T-cell (primary cell): ENCODE measurements around the gene TXK. TPM values are rescaled to one million over a fixed set of nuclear protein-coding genes. Genes with fewer than 3 reads are reported as not detected.
A peak's percentile ranks its signal among the peaks of the same experiment; 100 is the strongest.

Experiments
- ATAC-seq, 4 experiments: fragments of 200-7000 bp in 3 of 4; fragments of 150-1000 bp in 1 of 4; cut with Tn5 transposase; replicated peaks in 1 of 4; 1 replicate in 3 of 4; 2 replicates in 1 of 4; pipeline ENCODE4 v1.10.0; 2021; ENCODE audit warnings: moderate library complexity in 3 of 4, mild to moderate bottlenecking in 2 of 4, moderate number of reproducible peaks in 1 of 4
- CTCF ChIA-PET, 2 donors: fragments of 300-600 bp; sonication (Branson Sonifier 250); formaldehyde crosslinking; loops; one replicate each; lab custom pipeline; 2022; ENCODE audit warnings: antibody characterized with exemption in 2 of 2; lab: Charles Lee
- POLR2A ChIA-PET, 2 donors: fragments of 300-600 bp; sonication (Branson Sonifier 250); formaldehyde crosslinking; loops; one replicate each; lab custom pipeline; 2022; ENCODE audit warnings: antibody characterized with exemption in 2 of 2; lab: Charles Lee
- DNase-seq, 35 experiments: peaks; one replicate each; pipeline versions ENCODE4 v3.0.0 to v3.0.0-alpha.2; 2013 to 2023
- H3K27ac ChIP-seq: one replicate; pipeline ENCODE4 v1.5.1; 2013; ENCODE audit warnings: low read length
- H3K27me3 ChIP-seq, 2 experiments: replicated peaks in 1 of 2; 1 replicate in 1 of 2; 2 replicates in 1 of 2; pipeline versions ENCODE4 v1.6.1 to v1.7.0; 2013; ENCODE audit warnings: low read length in 1 of 2, mixed read lengths in 1 of 2; ENCODE audit not compliant: control insufficient read depth in 2 of 2, insufficient read depth in 2 of 2; ENCODE audit errors: extremely low read depth in 1 of 2
- H3K36me3 ChIP-seq, 2 donors: 1 replicate in 1 of 2; 2 replicates in 1 of 2; pipeline versions ENCODE4 v1.6.1 to v1.7.0; 2013; ENCODE audit warnings: low read length in 1 of 2; ENCODE audit not compliant: control insufficient read depth in 2 of 2, insufficient read depth in 1 of 2; ENCODE audit errors: extremely low read depth in 1 of 2
- H3K4me1 ChIP-seq, 2 experiments: 1 replicate in 1 of 2; 2 replicates in 1 of 2; pipeline versions ENCODE4 v1.6.1 to v1.7.0; 2013; ENCODE audit warnings: low read length in 2 of 2, mixed read lengths in 1 of 2; ENCODE audit not compliant: insufficient read depth in 2 of 2, control insufficient read depth in 1 of 2; ENCODE audit errors: extremely low read depth in 1 of 2
- H3K4me3 ChIP-seq, 2 donors: 1 replicate in 1 of 2; 2 replicates in 1 of 2; pipeline versions ENCODE4 v1.5.1 to v1.7.0; 2013; ENCODE audit warnings: mild to moderate bottlenecking in 2 of 2, low read length in 1 of 2, moderate library complexity in 1 of 2; ENCODE audit not compliant: control insufficient read depth in 1 of 2; ENCODE audit errors: extremely low read depth in 1 of 2
- H3K9me3 ChIP-seq: 2 replicates; pipeline ENCODE4 v1.7.0; 2013
- H3K27ac Mint-ChIP-seq, 2 donors: one replicate each; pipeline ENCODE4 v1.8.0; 2020 to 2021; ENCODE audit warnings: mild to moderate bottlenecking in 2 of 2, mixed read lengths in 2 of 2
- H3K27me3 Mint-ChIP-seq, 2 donors: one replicate each; pipeline ENCODE4 v1.8.0; 2021 to 2022; ENCODE audit warnings: mixed read lengths in 2 of 2
- H3K36me3 Mint-ChIP-seq: one replicate; pipeline ENCODE4 v1.8.0; 2021; ENCODE audit warnings: mixed read lengths
- H3K4me1 Mint-ChIP-seq, 3 donors: one replicate each; pipeline ENCODE4 v1.8.0; 2020 to 2022; ENCODE audit warnings: mixed read lengths in 3 of 3, mild to moderate bottlenecking in 1 of 3
- H3K4me3 Mint-ChIP-seq, 3 donors: one replicate each; pipeline ENCODE4 v1.8.0; 2020 to 2022; ENCODE audit warnings: mild to moderate bottlenecking in 3 of 3, mixed read lengths in 3 of 3, moderate library complexity in 3 of 3
- H3K9me3 Mint-ChIP-seq, 3 donors: one replicate each; pipeline ENCODE4 v1.8.0; 2020 to 2022; ENCODE audit warnings: mixed read lengths in 3 of 3
- WGBS: methylation state at CpG from one replicate; pipeline ENCODE4 v1.1.5; 2013; ENCODE audit warnings: missing lambda C conversion rate; ENCODE audit not compliant: insufficient coverage; 5-methylcytosine and 5-hydroxymethylcytosine counted together
- total RNA-seq, 35 experiments: library from RNA in 6 of 35; stranded (reverse) in 6 of 35; fragments of 120-200 nt in 1 of 35; gene quantifications; one replicate each; pipeline versions ENCODE4 v1.2.1 to v1.2.4 and lab custom pipeline; 2013 to 2026

Gene TXK
- total RNA-seq, 5 donors from 2014 or later (not counting 1 experiment from before 2014, with no cell fraction given), result 55.3 to 161 (median 77.9) TPM

DNA sequence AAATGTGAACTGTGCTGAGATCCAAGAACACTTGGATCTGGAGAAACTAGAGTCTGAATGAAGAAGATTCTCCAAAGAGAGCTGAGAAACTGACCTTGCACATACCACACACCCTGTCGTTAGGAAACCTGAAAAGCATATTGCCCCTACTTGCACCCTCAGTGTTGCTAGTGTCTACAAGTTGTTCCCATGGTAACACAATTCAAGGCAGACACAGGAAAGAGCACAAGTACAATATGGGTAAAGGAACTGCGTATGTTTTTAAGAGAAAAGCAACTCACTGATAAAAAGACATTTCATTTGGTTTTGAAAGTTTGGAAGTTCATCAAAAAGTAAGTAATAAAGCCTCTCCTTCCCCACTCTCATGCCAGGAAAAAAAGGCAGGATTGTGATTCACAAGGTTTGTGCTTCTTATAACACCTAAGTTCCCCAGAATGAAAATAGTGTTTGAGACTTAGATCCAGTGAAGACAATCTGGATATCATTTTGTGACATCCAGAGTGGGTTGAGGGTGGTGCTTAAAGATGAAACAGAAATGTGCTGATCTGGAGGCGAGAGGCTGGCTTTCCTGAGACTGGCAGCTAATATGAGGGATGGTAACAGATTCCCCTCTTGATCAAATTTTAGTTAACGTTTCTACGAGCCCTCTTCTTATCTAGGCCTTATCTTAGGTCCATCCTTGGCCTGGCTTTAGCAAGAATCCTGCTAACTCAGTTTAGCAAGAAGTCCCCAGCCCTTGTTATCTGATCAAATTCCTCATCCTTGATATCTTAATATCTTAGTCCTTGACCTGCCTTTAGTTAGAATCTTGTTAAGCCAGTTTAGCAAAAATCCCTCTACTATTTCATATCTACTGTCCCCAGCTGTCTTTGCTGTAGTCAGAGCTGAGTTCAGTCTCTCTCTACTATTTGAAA is 75.2 kb downstream of the TXK start:
- Mint-ChIP-seq H3K36me3 (peaks cover 23% of the 10 kb centered on the region), H3K4me3 (no peak overlapping the region), H3K27ac (no peak overlapping the region), H3K9me3 (peaks cover 7 to 19% (median 10%) of the 10 kb centered on the region in 3 donors), H3K4me1 (peaks cover 17 to 21% (median 17%) of the 10 kb centered on the region in 3 donors), H3K27me3 (no peaks in the 10 kb centered on the region)
- ChIA-PET CTCF (no interaction called here), POLR2A (interaction anchor here in 1 of 2 donors (0.6 kb wide), 1 partner anchor 773 kb away, joined by 3 read pairs; no protein-coding TSS in a partner anchor)
- peak in 2 of 4 experiments; percentile 38 to 86 for ATAC-seq
- Histone ChIP-seq H3K4me3 (no peak overlapping the region), H3K27ac (no peak overlapping the region), H3K9me3 (no peaks in the 10 kb centered on the region), H3K27me3 (no peaks in the 10 kb centered on the region), H3K36me3 (no peaks in the 10 kb centered on the region), H3K4me1 (peaks cover 0 to 5% of the 10 kb centered on the region in 2 experiments)
- DNase-seq, result peak in 2 of 35 experiments; percentile 23 to 33
- WGBS, result no CpG with 5 or more reads among the region's 5 CpGs

DNA sequence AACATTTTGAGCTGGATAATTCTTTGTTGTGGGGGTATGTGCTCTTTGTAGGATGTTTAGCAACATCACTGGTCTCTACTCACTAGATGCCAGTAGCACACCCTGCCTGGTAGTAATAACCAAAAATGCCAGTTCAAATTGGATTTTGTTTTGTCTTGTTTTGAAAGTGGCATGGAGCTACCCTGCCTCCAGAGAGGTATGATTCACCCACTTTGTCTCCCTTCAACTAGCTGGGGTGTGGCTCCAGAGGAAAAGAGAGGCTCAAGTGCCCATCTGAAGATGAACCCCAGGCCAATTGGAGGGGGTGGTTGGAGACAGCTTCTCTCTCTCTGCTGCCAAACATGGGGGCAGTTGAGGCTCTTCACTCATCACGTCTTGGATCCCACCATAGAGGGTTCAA is 83.0 kb downstream of the TXK start:
- peaks cover 23 to 32% (median 26%) of the 10 kb centered on the region in 3 donors for H3K4me1 Mint-ChIP-seq
- no peaks in the 10 kb centered on the region for H3K36me3 Mint-ChIP-seq
- H3K4me1 ChIP-seq, result peaks cover 20 to 21% of the 10 kb centered on the region in 2 experiments
- no peaks in the 10 kb centered on the region for H3K9me3 ChIP-seq
- DNase-seq (no peak), ATAC-seq (no peak)
- no peak overlapping the region for H3K27ac ChIP-seq
- no peaks in the 10 kb centered on the region for H3K9me3 Mint-ChIP-seq
- CTCF ChIA-PET, result interaction anchor here (0.5 to 2.5 kb wide), 4 partner anchors 9 to 54 kb away, joined by 3 to 11 read pairs (median 4); no protein-coding TSS in a partner anchor
- no peak overlapping the region for H3K4me3 Mint-ChIP-seq
- 83% methylated on average over 1 of the region's 1 CpG for WGBS
- POLR2A ChIA-PET, result interaction anchor here in 1 of 2 donors (0.7 kb wide), 1 partner anchor 39 kb away, joined by 3 read pairs; no protein-coding TSS in a partner anchor
- no peak overlapping the region for H3K4me3 ChIP-seq
- H3K27ac Mint-ChIP-seq, result no peak overlapping the region
- peaks cover 0 to 7% of the 10 kb centered on the region in 2 experiments for H3K27me3 ChIP-seq
- H3K27me3 Mint-ChIP-seq, result peaks cover 1 to 4% of the 10 kb centered on the region in 2 donors
- no peaks in the 10 kb centered on the region for H3K36me3 ChIP-seq

DNA sequence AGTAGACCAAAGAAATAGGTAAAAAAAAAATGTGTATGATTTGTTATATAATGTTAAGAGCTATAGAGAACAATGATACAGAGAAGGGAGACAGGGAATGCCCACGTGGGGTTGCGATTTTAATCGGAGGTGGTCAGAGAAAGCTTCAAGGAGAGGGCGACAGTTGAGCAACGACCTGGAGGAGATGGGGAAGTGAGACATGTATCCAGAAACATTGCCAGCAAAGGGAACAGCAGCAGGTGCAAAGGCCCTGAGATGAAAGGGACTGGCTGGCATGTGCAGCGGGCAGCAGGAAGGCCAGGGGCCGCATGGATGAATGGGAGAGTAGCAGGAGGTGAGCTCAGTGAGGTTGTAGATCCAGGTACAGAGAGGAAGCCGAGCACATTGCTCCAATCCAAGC is 84.6 kb downstream of the TXK start:
- CTCF ChIA-PET, result interaction anchor here (0.5 to 2.5 kb wide), 4 partner anchors 15 to 39 kb away, joined by 3 to 11 read pairs (median 3); no protein-coding TSS in a partner anchor
- Mint-ChIP-seq H3K27me3 (peaks cover 3 to 5% of the 10 kb centered on the region in 2 donors), H3K36me3 (no peaks in the 10 kb centered on the region)

DNA sequence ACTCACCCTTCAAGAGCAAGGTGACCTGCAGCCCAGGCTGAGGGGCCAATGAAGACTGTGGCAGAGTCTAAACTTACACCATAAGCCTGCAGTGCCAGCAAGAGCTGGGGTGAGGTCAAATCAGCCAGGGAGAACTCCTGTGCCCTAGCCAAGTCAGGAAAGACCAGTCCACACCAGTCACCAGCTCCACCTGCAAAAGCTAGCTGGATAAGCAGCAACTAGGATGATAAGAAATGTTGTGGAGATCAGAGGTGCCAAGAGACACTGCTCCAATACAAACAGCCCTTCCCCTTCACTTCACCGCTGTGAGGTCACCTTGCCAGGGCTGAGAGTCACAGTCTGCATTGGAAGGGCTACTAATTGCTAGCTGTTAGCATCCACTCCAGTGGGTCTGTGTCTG is 86.2 kb downstream of the TXK start:
- H3K9me3 ChIP-seq, result no peaks in the 10 kb centered on the region
- peak in 1 of 4 experiments; percentile 8 for ATAC-seq
- WGBS, result 100% methylated on average over 1 of the region's 1 CpG
- peaks cover 42 to 56% (median 51%) of the 10 kb centered on the region in 3 donors for H3K4me1 Mint-ChIP-seq
- ChIA-PET CTCF (interaction anchor here (0.5 to 6.5 kb wide), 3 partner anchors 10 to 15 kb away, joined by 6 to 46 read pairs (median 6); no protein-coding TSS in a partner anchor), POLR2A (interaction anchor here in 1 of 2 donors (0.5 kb wide), 1 partner anchor 10 kb away, joined by 4 read pairs; no protein-coding TSS in a partner anchor)
- H3K27me3 ChIP-seq, result peaks cover 0 to 10% of the 10 kb centered on the region in 2 experiments
- DNase-seq, result no peak
- peaks cover 3 to 5% of the 10 kb centered on the region in 2 donors for H3K27me3 Mint-ChIP-seq
- no peak overlapping the region for H3K27ac Mint-ChIP-seq
- no peak overlapping the region for H3K27ac ChIP-seq
- peaks cover 23 to 31% of the 10 kb centered on the region in 2 experiments for H3K4me1 ChIP-seq
- no peaks in the 10 kb centered on the region for H3K36me3 ChIP-seq
- H3K36me3 Mint-ChIP-seq, result no peaks in the 10 kb centered on the region
- peak overlapping the region in 1 of 3 donors; percentile 60 for H3K4me3 Mint-ChIP-seq
- H3K4me3 ChIP-seq, result no peak overlapping the region
- H3K9me3 Mint-ChIP-seq, result no peaks in the 10 kb centered on the region

More for the DNA sequence above, 84.6 kb downstream of the TXK start:
- no peak overlapping the region for H3K27ac Mint-ChIP-seq
- no peaks in the 10 kb centered on the region for H3K9me3 ChIP-seq
- DNase-seq (no peak), ATAC-seq (no peak)
- peaks cover 0 to 10% of the 10 kb centered on the region in 2 experiments for H3K27me3 ChIP-seq
- H3K4me3 Mint-ChIP-seq, result no peak overlapping the region
- H3K9me3 Mint-ChIP-seq, result no peaks in the 10 kb centered on the region
- POLR2A ChIA-PET, result no interaction called here
- H3K4me3 ChIP-seq, result no peak overlapping the region
- WGBS, result 74% methylated on average over 4 of the region's 8 CpGs
- peaks cover 22 to 28% of the 10 kb centered on the region in 2 experiments for H3K4me1 ChIP-seq
- no peaks in the 10 kb centered on the region for H3K36me3 ChIP-seq
- H3K27ac ChIP-seq, result no peak overlapping the region
- H3K4me1 Mint-ChIP-seq, result peaks cover 29 to 40% (median 38%) of the 10 kb centered on the region in 3 donors

DNA sequence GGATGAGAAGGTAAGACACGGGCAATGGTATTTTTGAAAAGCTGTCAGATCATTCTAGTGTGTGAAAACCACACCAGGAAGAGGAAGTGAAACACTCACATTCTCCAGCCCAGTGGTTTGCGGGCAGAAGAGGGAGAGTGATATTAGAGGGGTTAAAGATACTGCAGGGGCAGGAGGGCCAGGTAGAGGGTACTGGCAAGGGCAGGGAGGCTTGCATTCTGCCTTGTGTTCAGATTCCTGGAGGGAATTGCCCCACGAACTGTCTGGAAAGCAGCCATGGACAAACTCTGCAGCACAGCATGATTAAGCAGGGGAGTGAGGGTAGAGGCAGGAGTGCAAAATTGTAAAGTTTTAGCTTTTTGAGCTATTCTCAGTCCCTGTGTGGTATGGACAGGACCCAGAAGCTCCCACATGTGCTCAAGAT is 86.6 kb downstream of the TXK start:
- peaks cover 47 to 61% (median 55%) of the 10 kb centered on the region in 3 donors for H3K4me1 Mint-ChIP-seq
- no peaks in the 10 kb centered on the region for H3K36me3 ChIP-seq
- peak overlapping the region; percentile 37 to 60 (median 55) for H3K4me3 Mint-ChIP-seq
- H3K27me3 ChIP-seq, result peaks cover 0 to 10% of the 10 kb centered on the region in 2 experiments
- DNase-seq, result peak in 33 of 35 experiments; percentile 5 to 59 (median 26)
- H3K27ac ChIP-seq, result no peak overlapping the region
- no peaks in the 10 kb centered on the region for H3K9me3 ChIP-seq
- ATAC-seq, result peak; percentile 79 to 93 (median 91)
- WGBS, result 0% methylated on average over 2 of the region's 3 CpGs
- H3K4me1 ChIP-seq, result peaks cover 23 to 31% of the 10 kb centered on the region in 2 experiments
- peak overlapping the region; percentile 9 to 29 for H3K4me3 ChIP-seq
- no peaks in the 10 kb centered on the region for H3K36me3 Mint-ChIP-seq
- no peaks in the 10 kb centered on the region for H3K9me3 Mint-ChIP-seq
- ChIA-PET CTCF (interaction anchor here (0.5 to 6.5 kb wide), 3 partner anchors 10 to 14 kb away, joined by 6 to 46 read pairs (median 6); no protein-coding TSS in a partner anchor), POLR2A (interaction anchor here in 1 of 2 donors (0.5 kb wide), 1 partner anchor 9 kb away, joined by 4 read pairs; no protein-coding TSS in a partner anchor)
- H3K27ac Mint-ChIP-seq, result peak overlapping the region; percentile 13 to 25
- H3K27me3 Mint-ChIP-seq, result peaks cover 3 to 5% of the 10 kb centered on the region in 2 donors

DNA sequence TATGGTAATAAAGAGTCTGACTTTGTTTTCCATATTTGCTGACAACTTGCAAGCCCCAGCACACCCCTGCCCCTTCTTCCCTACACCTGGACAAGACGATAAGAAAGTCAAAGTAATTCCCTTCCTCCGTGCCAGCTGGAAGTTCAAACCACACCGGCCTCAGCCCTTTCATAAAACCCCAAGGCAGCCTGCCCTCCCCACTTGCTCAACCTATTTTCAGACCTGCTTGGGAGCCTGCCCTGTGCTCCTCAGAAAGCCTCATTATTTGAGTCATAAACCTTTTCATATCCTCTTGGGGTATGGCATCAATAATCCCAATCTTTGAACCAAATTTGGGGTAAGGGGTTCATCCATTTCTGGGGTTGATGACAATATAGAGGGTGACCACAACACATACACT is 88.0 kb downstream of the TXK start:
- no peak overlapping the region for H3K27ac ChIP-seq
- H3K4me3 Mint-ChIP-seq, result peak overlapping the region in 1 of 3 donors; percentile 60
- WGBS, result 48% methylated on average over 2 of the region's 3 CpGs
- ChIA-PET CTCF (interaction anchor here (0.6 to 6.5 kb wide), 3 partner anchors 10 to 61 kb away, joined by 3 to 46 read pairs (median 3); no protein-coding TSS in a partner anchor), POLR2A (no interaction called here)
- no peak for DNase-seq
- peaks cover 3 to 11% of the 10 kb centered on the region in 2 donors for H3K27me3 Mint-ChIP-seq
- no peak overlapping the region for H3K4me3 ChIP-seq
- no peaks in the 10 kb centered on the region for H3K9me3 Mint-ChIP-seq
- peak overlapping the region in 1 of 2 donors; percentile 0 for H3K27ac Mint-ChIP-seq
- peaks cover 0 to 10% of the 10 kb centered on the region in 2 experiments for H3K27me3 ChIP-seq
- peaks cover 23 to 31% of the 10 kb centered on the region in 2 experiments for H3K4me1 ChIP-seq
- H3K36me3 ChIP-seq, result no peaks in the 10 kb centered on the region
- H3K9me3 ChIP-seq, result no peaks in the 10 kb centered on the region
- peaks cover 50 to 66% (median 55%) of the 10 kb centered on the region in 3 donors for H3K4me1 Mint-ChIP-seq
- no peak for ATAC-seq
- no peaks in the 10 kb centered on the region for H3K36me3 Mint-ChIP-seq
